Activated CD8-positive, alpha-beta T cell treated with anti-CD3 and anti-CD28 coated beads for 36 hours (primary cell): ENCODE data around the gene A1CF. TPM values are rescaled to one million over a fixed set of nuclear protein-coding genes. Genes with fewer than 3 reads are reported as not detected.
"Not testable (repeated sequence)": the region's sequence is repeated elsewhere in the genome, so short reads cannot be mapped to it uniquely, and the experiment has no call there.

Source experiments
- ATAC-seq: fragments of 200-7000 bp; cut with Tn5 transposase; one replicate; pipeline ENCODE4 v1.10.0; 2021; ENCODE audit warnings: mild to moderate bottlenecking, moderate library complexity
- CTCF ChIA-PET: fragments of 350-600 bp; sonication (Branson Sonifier 250); formaldehyde crosslinking; loops from one replicate; lab custom pipeline; 2021; ENCODE audit warnings: antibody characterized with exemption; lab: Charles Lee
- POLR2A ChIA-PET: fragments of 350-600 bp; sonication (Branson Sonifier 250); formaldehyde crosslinking; loops from one replicate; lab custom pipeline; 2021; ENCODE audit warnings: antibody characterized with exemption; lab: Charles Lee
- DNase-seq: peaks from one replicate; pipeline ENCODE4 v3.0.0-alpha.2; 2020
- H3K27ac Mint-ChIP-seq: one replicate; pipeline ENCODE4 v1.8.0; 2021; ENCODE audit warnings: mild to moderate bottlenecking, mixed read lengths
- H3K27me3 Mint-ChIP-seq: one replicate; pipeline ENCODE4 v1.8.0; 2021; ENCODE audit warnings: mixed read lengths
- H3K36me3 Mint-ChIP-seq: one replicate; pipeline ENCODE4 v1.8.0; 2021; ENCODE audit warnings: low read depth, mixed read lengths
- H3K4me1 Mint-ChIP-seq: one replicate; pipeline ENCODE4 v1.8.0; 2021; ENCODE audit warnings: low read depth, mixed read lengths
- H3K4me3 Mint-ChIP-seq: one replicate; pipeline ENCODE4 v1.8.0; 2021; ENCODE audit warnings: mild to moderate bottlenecking, moderate library complexity, mixed read lengths
- H3K9me3 Mint-ChIP-seq: one replicate; pipeline ENCODE4 v1.8.0; 2021; ENCODE audit warnings: mixed read lengths
- CTCF ChIP-seq: fragments of 200-600 bp; IDR thresholded peaks from one replicate; pipeline ENCODE4 v1.8.0; 2022; ENCODE audit warnings: antibody characterized with exemption, mild to moderate bottlenecking
- intact Hi-C: fragments of 100-400 bp; cut with micrococcal nuclease; formaldehyde crosslinking; loops from one replicate; pipeline ENCODE4 v1.10.0; 2022
- total RNA-seq, 2 experiments: library from RNA; stranded (reverse); gene quantifications; one replicate each; pipeline ENCODE4 v1.2.3, GENCODE V29; 2021

The A1CF gene
- total RNA-seq: not detected

- H3K9me3 Mint-ChIP-seq: no peaks in the 10 kb centered on the region
- ChIA-PET CTCF (interaction anchor here (1.0 kb wide), 1 partner anchor 34 kb away, joined by 3 read pairs; no protein-coding TSS in a partner anchor), POLR2A (no interaction called here)
- no peak within 1 kb of the TSS for H3K27ac Mint-ChIP-seq
- H3K27me3 Mint-ChIP-seq: peaks cover 8% of the 10 kb centered on the region
- ATAC-seq (no peak), DNase-seq (no peak)
- intact Hi-C loops: no loop called here
- TF ChIP-seq CTCF: no peak
- H3K4me1 Mint-ChIP-seq: no peaks in the 10 kb centered on the region
- H3K36me3 Mint-ChIP-seq: no peaks in the 10 kb centered on the region
- H3K4me3 Mint-ChIP-seq: no peak within 1 kb of the TSS
These were observed at the start of gene A1CF for GRCh38 chr10:50885097-50885859. A1CF (minus strand) TSS chr10:50885627; CDS start chr10:50859940, 25,687 bp downstream.

GRCh38 chr10:50931948-50932431 is 46.6 kb upstream of the A1CF start:
- ChIA-PET POLR2A (no interaction called here), CTCF (no interaction called here)
- H3K27ac Mint-ChIP-seq: no peak overlapping the region
- no peak for DNase-seq
- no peak for ATAC-seq
- H3K9me3 Mint-ChIP-seq: no peaks in the 10 kb centered on the region
- H3K4me1 Mint-ChIP-seq: no peaks in the 10 kb centered on the region
- no peak overlapping the region for H3K4me3 Mint-ChIP-seq
- intact Hi-C loops: no loop called here
- no peaks in the 10 kb centered on the region for H3K36me3 Mint-ChIP-seq
- peaks cover 8% of the 10 kb centered on the region for H3K27me3 Mint-ChIP-seq
- TF ChIP-seq CTCF: no peak

GRCh38 chr10:50929670-50930069 is 44.2 kb upstream of the A1CF start:
- CTCF ChIA-PET: interaction anchor here (1.2 kb wide), 1 partner anchor 9 kb away, joined by 3 read pairs; no protein-coding TSS in a partner anchor
- DNase-seq (no peak), ATAC-seq (no peak)
- POLR2A ChIA-PET: no interaction called here
- no peaks in the 10 kb centered on the region for H3K9me3 Mint-ChIP-seq
- peaks cover 5% of the 10 kb centered on the region for H3K27me3 Mint-ChIP-seq
- no peak overlapping the region for H3K4me3 Mint-ChIP-seq
- H3K4me1 Mint-ChIP-seq: no peaks in the 10 kb centered on the region
- intact Hi-C loops: no loop called here
- H3K27ac Mint-ChIP-seq: no peak overlapping the region
- no peaks in the 10 kb centered on the region for H3K36me3 Mint-ChIP-seq
- TF ChIP-seq CTCF: no peak

- CTCF ChIA-PET: no interaction called here
- Mint-ChIP-seq H3K27me3 (peaks cover 3% of the 10 kb centered on the region), H3K27ac (no peak overlapping the region), H3K36me3 (no peaks in the 10 kb centered on the region), H3K4me3 (no peak overlapping the region), H3K4me1 (no peaks in the 10 kb centered on the region), H3K9me3 (peaks cover 5% of the 10 kb centered on the region)
- ATAC-seq: no peak
- TF ChIP-seq CTCF: no peak
- intact Hi-C loops: no loop called here
- POLR2A ChIA-PET: no interaction called here
- DNase-seq: no peak
These were observed 42.7 kb upstream of the A1CF start for GRCh38 chr10:50928190-50928552.

GRCh38 chr10:50927522-50928189 is 42.2 kb upstream of the A1CF start:
- Mint-ChIP-seq H3K27ac (no peak overlapping the region), H3K36me3 (no peaks in the 10 kb centered on the region), H3K4me1 (no peaks in the 10 kb centered on the region), H3K27me3 (peaks cover 3% of the 10 kb centered on the region), H3K4me3 (no peak overlapping the region), H3K9me3 (peaks cover 5% of the 10 kb centered on the region)
- ChIA-PET POLR2A (no interaction called here), CTCF (no interaction called here)
- intact Hi-C loops: no loop called here
- no peak for TF ChIP-seq CTCF
- DNase-seq: no peak
- ATAC-seq: no peak

- intact Hi-C loops, H3K4me3 Mint-ChIP-seq, H3K4me1 Mint-ChIP-seq, ATAC-seq, POLR2A ChIA-PET, H3K27ac Mint-ChIP-seq, H3K9me3 Mint-ChIP-seq, H3K27me3 Mint-ChIP-seq, CTCF ChIA-PET, DNase-seq, H3K36me3 Mint-ChIP-seq: not testable (repeated sequence)
These were observed 38.0 kb upstream of the A1CF start for GRCh38 chr10:50923471-50923870.
